H1 (cell line): ENCODE measurements around the gene GRHL3. TPM values are rescaled to one million over a fixed set of nuclear protein-coding genes. Genes with fewer than 3 reads are reported as not detected.
A peak's percentile ranks its signal among the peaks of the same experiment; 100 is the strongest.

Experiments used
- CTCF ChIA-PET: fragments of 300-600 bp; sonication (Branson Sonifier 250); formaldehyde crosslinking; loops from one replicate; lab custom pipeline; 2021; ENCODE audit not compliant: partially characterized antibody; lab: Charles Lee
- POLR2A ChIA-PET: fragments of 300-600 bp; sonication (Branson Sonifier 250); formaldehyde crosslinking; loops from one replicate; lab custom pipeline; 2021; ENCODE audit warnings: inconsistent platforms; ENCODE audit not compliant: partially characterized antibody; lab: Charles Lee
- DNase-seq, 2 experiments: peaks; one replicate each; pipeline versions ENCODE4 v3.0.0 to v3.0.0-alpha.2; 2010 to 2022; ENCODE audit warnings: low spot score in 2 of 2, low read depth in 1 of 2, mixed read lengths in 1 of 2
- FAIRE-seq: peaks from 2 replicates; lab custom pipeline; 2011; peaks lifted over from hg19 to GRCh38; lab: Jason Lieb, UNC
- H2AFZ ChIP-seq: 2 replicates; pipeline ENCODE4 v1.8.1; 2012; ENCODE audit warnings: low read length, inconsistent platforms
- H2AK5ac ChIP-seq: 2 replicates; pipeline ENCODE4 v1.6.1; 2013; ENCODE audit warnings: low read depth, low read length
- H2BK120ac ChIP-seq: replicated peaks from 2 replicates; pipeline ENCODE3; 2013; ENCODE audit warnings: low read depth, low read length, inconsistent platforms
- H2BK12ac ChIP-seq: 2 replicates; pipeline ENCODE4 v1.6.1; 2013; ENCODE audit warnings: low read depth, low read length
- H2BK15ac ChIP-seq: 2 replicates; pipeline ENCODE4 v1.6.1; 2013; ENCODE audit warnings: low read length
- H2BK20ac ChIP-seq: 2 replicates; pipeline ENCODE4 v1.6.1; 2013; ENCODE audit warnings: low read length
- H2BK5ac ChIP-seq: 2 replicates; pipeline ENCODE4 v1.6.1; 2013; ENCODE audit warnings: low read depth, low read length
- H3K14ac ChIP-seq: 2 replicates; pipeline ENCODE4 v1.6.1; 2013; ENCODE audit warnings: inconsistent platforms; ENCODE audit not compliant: insufficient read length
- H3K18ac ChIP-seq: 2 replicates; pipeline ENCODE4 v1.6.1; 2013; ENCODE audit warnings: low read length; ENCODE audit errors: extremely low read depth
- H3K23ac ChIP-seq: 2 replicates; pipeline ENCODE4 v1.6.1; 2013; ENCODE audit warnings: inconsistent platforms; ENCODE audit not compliant: insufficient read length
- H3K23me2 ChIP-seq: 2 replicates; pipeline ENCODE4 v1.6.1; 2013; ENCODE audit warnings: low read depth, low read length
- H3K27ac ChIP-seq: 2 replicates; pipeline ENCODE4 v1.6.1; 2011; ENCODE audit warnings: low read depth, low read length, inconsistent platforms
- H3K27me3 ChIP-seq, 4 experiments: replicated peaks in 1 of 4; 1 replicate in 1 of 4; 2 replicates in 3 of 4; pipeline versions ENCODE4 v1.6.1 to v1.8.1; 2011 to 2013; ENCODE audit warnings: low read length in 3 of 4, mild to moderate bottlenecking in 3 of 4, inconsistent platforms in 2 of 4, mixed read lengths in 2 of 4, moderate library complexity in 1 of 4; ENCODE audit not compliant: control insufficient read depth in 3 of 4, insufficient read depth in 3 of 4; ENCODE audit errors: extremely low read depth in 1 of 4
- H3K36me3 ChIP-seq, 4 experiments: 2 replicates each; pipeline versions ENCODE4 v1.6.1 to v1.8.1; 2011 to 2013; ENCODE audit warnings: mild to moderate bottlenecking in 4 of 4, low read length in 3 of 4, moderate library complexity in 2 of 4, control low read depth in 1 of 4, inconsistent platforms in 1 of 4; ENCODE audit not compliant: insufficient read depth in 4 of 4, control insufficient read depth in 2 of 4
- H3K4ac ChIP-seq: replicated peaks from 2 replicates; pipeline ENCODE3; 2013; ENCODE audit warnings: low read length, low read depth, mixed read lengths, inconsistent platforms; ENCODE audit not compliant: insufficient read length
- H3K4me1 ChIP-seq, 4 experiments: replicated peaks in 1 of 4; 1 replicate in 1 of 4; 2 replicates in 3 of 4; pipeline versions ENCODE4 v1.6.1 to v1.8.1; 2011 to 2013; ENCODE audit warnings: low read length in 3 of 4, inconsistent platforms in 2 of 4, mixed read lengths in 1 of 4; ENCODE audit not compliant: insufficient read depth in 4 of 4, control insufficient read depth in 3 of 4
- H3K4me2 ChIP-seq, 2 experiments: 2 replicates each; pipeline versions ENCODE4 v1.6.1 to v1.8.1; 2011 to 2013; ENCODE audit warnings: low read depth in 2 of 2, low read length in 2 of 2, control low read depth in 1 of 2, inconsistent platforms in 1 of 2, mild to moderate bottlenecking in 1 of 2; ENCODE audit not compliant: insufficient read depth in 1 of 2
- H3K4me3 ChIP-seq, 4 experiments: fragments of 200-600, 300-600 bp in 1 of 4; sonication (generic), shearing (Covaris generic), sonication (Bioruptor Twin) in 1 of 4; 2 replicates each; pipeline versions ENCODE4 v1.5.1 to v1.8.1; 2011 to 2016; ENCODE audit warnings: low read length in 4 of 4, low read depth in 3 of 4, control low read depth in 2 of 4, inconsistent platforms in 2 of 4, mild to moderate bottlenecking in 2 of 4, mixed read lengths in 1 of 4, moderate library complexity in 1 of 4; ENCODE audit not compliant: insufficient read depth in 2 of 4; ENCODE audit errors: extremely low read depth in 1 of 4
- H3K56ac ChIP-seq: replicated peaks from 2 replicates; pipeline ENCODE3; 2013; ENCODE audit warnings: low read depth, mild to moderate bottlenecking, mixed read lengths, low read length, inconsistent platforms; ENCODE audit not compliant: insufficient read length
- H3K79me1 ChIP-seq: 2 replicates; pipeline ENCODE4 v1.6.1; 2013; ENCODE audit warnings: low read depth, low read length, control low read depth
- H3K79me2 ChIP-seq, 2 experiments: 2 replicates each; pipeline versions ENCODE4 v1.6.1 to v1.8.1; 2012 to 2013; ENCODE audit warnings: low read length in 2 of 2, mild to moderate bottlenecking in 2 of 2, inconsistent platforms in 1 of 2; ENCODE audit not compliant: insufficient read depth in 2 of 2, control insufficient read depth in 1 of 2
- H3K9ac ChIP-seq, 4 experiments: replicated peaks in 1 of 4; 1 replicate in 1 of 4; 2 replicates in 3 of 4; pipeline versions ENCODE4 v1.6.1 to v1.8.1; 2011 to 2013; ENCODE audit warnings: low read depth in 3 of 4, low read length in 3 of 4, control low read depth in 2 of 4, mild to moderate bottlenecking in 2 of 4, moderate library complexity in 2 of 4, inconsistent platforms in 1 of 4; ENCODE audit errors: extremely low read depth in 1 of 4
- H3K9me3 ChIP-seq, 2 experiments: 2 replicates each; pipeline versions ENCODE4 v1.6.1 to v1.8.1; 2012 to 2013; ENCODE audit warnings: mild to moderate bottlenecking in 2 of 2, moderate library complexity in 2 of 2, control low read depth in 1 of 2, inconsistent platforms in 1 of 2, low read depth in 1 of 2, low read length in 1 of 2, mixed read lengths in 1 of 2; ENCODE audit not compliant: insufficient read depth in 2 of 2
- H4K20me1 ChIP-seq, 2 experiments: replicated peaks in 1 of 2; 2 replicates each; pipeline versions ENCODE3 to v1.8.1; 2011 to 2013; ENCODE audit warnings: inconsistent platforms in 2 of 2, low read length in 2 of 2, mild to moderate bottlenecking in 1 of 2; ENCODE audit not compliant: insufficient read depth in 2 of 2, control insufficient read depth in 1 of 2
- H4K5ac ChIP-seq: 2 replicates; pipeline ENCODE4 v1.6.1; 2013; ENCODE audit warnings: low read length, low read depth, mixed read lengths, inconsistent platforms; ENCODE audit not compliant: insufficient read length
- H4K8ac ChIP-seq: 2 replicates; pipeline ENCODE4 v1.8.0; 2013; ENCODE audit warnings: mild to moderate bottlenecking, moderate library complexity, low read length, inconsistent platforms; ENCODE audit not compliant: insufficient read depth; ENCODE audit errors: extremely low read depth
- H4K91ac ChIP-seq: replicated peaks from 2 replicates; pipeline ENCODE3; 2013; ENCODE audit warnings: low read length, mixed read lengths, inconsistent platforms; ENCODE audit not compliant: insufficient read length
- BRCA1 ChIP-seq: IDR thresholded peaks from 2 replicates; pipeline ENCODE4 v1.6.1; 2012; ENCODE audit warnings: low read depth, low read length, improper control_type of control experiment
- CBX5 ChIP-seq: fragments of 300-800, 300-1000 bp; sonication (generic); IDR thresholded peaks from 2 replicates; pipeline ENCODE4 v1.7.1; 2016; ENCODE audit warnings: antibody characterized with exemption, low read length, low read depth
- HDAC2 ChIP-seq, 2 experiments: fragments of 300-600 bp in 1 of 2; sonication (generic) in 1 of 2; IDR thresholded peaks; 2 replicates each; pipeline ENCODE4 v1.6.1; 2011 to 2012; ENCODE audit warnings: low read depth in 2 of 2, low read length in 2 of 2, mild to moderate bottlenecking in 2 of 2, moderate library complexity in 2 of 2, borderline replicate concordance in 1 of 2, inconsistent platforms in 1 of 2
- NANOG ChIP-seq: IDR thresholded peaks from 2 replicates; pipeline ENCODE4 v1.6.1; 2011; ENCODE audit warnings: low read length, low read depth, mild to moderate bottlenecking, inconsistent platforms; ENCODE audit not compliant: insufficient read depth, poor library complexity, severe bottlenecking
- NRF1 ChIP-seq: IDR thresholded peaks from 2 replicates; pipeline ENCODE4 v1.6.1; 2011; ENCODE audit warnings: mild to moderate bottlenecking, low read depth, low read length, improper control_type of control experiment
- SIX5 ChIP-seq: IDR thresholded peaks from 2 replicates; pipeline ENCODE4 v1.6.1; 2011; ENCODE audit warnings: mild to moderate bottlenecking, low read depth, low read length
- YY1 ChIP-seq: IDR thresholded peaks from 2 replicates; pipeline ENCODE4 v1.6.1; 2011; ENCODE audit warnings: low read depth, mild to moderate bottlenecking, low read length
- WGBS, 2 experiments: shearing (Covaris generic) in 1 of 2; methylation state at CpG; one replicate each; pipeline versions ENCODE4 v1.1.6 to v1.1.7; 2013 to 2015; ENCODE audit warnings: low lambda C conversion rate in 2 of 2, mixed read lengths in 2 of 2, inconsistent platforms in 1 of 2, low coverage in 1 of 2, missing lambda C conversion rate in 1 of 2; ENCODE audit not compliant: insufficient replicate concordance in 2 of 2, insufficient coverage in 1 of 2, insufficient read length in 1 of 2; ENCODE audit errors: extremely low coverage in 1 of 2, missing lambda C conversion rate in 1 of 2; 5-methylcytosine and 5-hydroxymethylcytosine counted together
- polyA plus RNA-seq, 7 experiments: library from polyadenylated mRNA; depleted of rRNA in 3 of 7; stranded (reverse) in 5 of 7; unstranded in 2 of 7; fragments of >200 nt in 5 of 7; fragments of 200-250 nt in 2 of 7; gene quantifications; 1 replicate in 5 of 7; 2 replicates in 1 of 7; 4 replicates in 1 of 7; pipeline versions ENCODE4 v1.2.1 to v1.2.3, GENCODE V29; 2011 to 2013; ENCODE audit warnings: missing spikeins in 2 of 7, mixed read lengths in 2 of 7
- total RNA-seq: library from RNA; stranded (reverse); fragmentation: NEBNext Ultra II Directional; extraction: Animal tissue kit (Norgen Biotek cat#: 25700); gene quantifications from 2 replicates; pipeline ENCODE4 v1.2.1, GENCODE V29; 2021

The GRHL3 gene
- total and polyA plus RNA-seq, 2 of the 8 experiments (the other 6 are each of a cell fraction or from before 2014, with no cell fraction given) = 0.80 to 1.8 TPM

DNA sequence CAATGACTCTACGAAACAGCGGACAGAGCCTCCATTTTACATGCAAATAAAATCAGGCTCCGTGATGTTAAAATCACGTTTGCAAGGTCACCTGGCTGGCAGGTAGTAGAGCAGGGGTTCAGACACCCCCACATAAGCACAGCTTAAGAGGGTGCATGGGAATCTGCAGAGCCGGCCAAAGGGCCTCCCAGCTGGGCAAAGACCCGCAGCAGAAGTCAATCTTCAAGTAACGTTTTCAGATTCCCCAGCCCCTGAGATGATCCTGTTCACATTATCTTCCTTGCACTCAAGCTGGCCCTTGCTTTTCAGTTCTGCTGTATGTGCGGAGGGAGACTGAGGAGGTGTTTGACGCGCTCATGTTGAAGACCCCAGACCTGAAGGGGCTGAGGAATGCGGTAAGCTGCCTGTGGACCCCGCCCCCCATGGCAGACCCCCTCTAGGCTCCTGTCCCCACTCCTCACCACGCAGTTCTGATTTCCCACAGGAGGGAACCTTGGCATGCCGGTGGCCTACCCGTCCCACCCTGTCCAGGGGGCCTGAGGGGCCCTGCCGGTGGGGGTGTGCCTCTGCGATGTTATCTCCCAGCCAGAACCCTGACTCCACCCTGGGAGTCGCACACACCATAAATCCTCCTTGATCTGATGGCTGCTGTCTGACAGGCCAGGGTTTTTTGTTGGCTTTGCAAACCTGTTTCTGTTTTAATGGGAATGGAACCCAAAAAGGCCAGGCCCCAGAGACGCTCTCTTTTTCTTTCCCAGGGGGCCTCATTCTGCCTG, 28.2 kb downstream of the GRHL3 start:
- CTCF ChIA-PET = interaction anchor here (0.6 to 4.0 kb wide), 7 partner anchors 9 to 291 kb away, joined by 3 to 27 read pairs (median 3); no protein-coding TSS in a partner anchor
- no peaks in the 10 kb centered on the region for H4K20me1 ChIP-seq
- H3K4me1 ChIP-seq = peaks cover 0 to 4% (median 2%) of the 10 kb centered on the region in 4 experiments; a peak in 4 of 7 replicates
- H3K4ac ChIP-seq = no peak overlapping the region
- H3K14ac ChIP-seq = no peak overlapping the region
- peak overlapping the region; percentile 81; the same call in 1 of the 2 replicates for H4K8ac ChIP-seq
- no peak overlapping the region for H2AK5ac ChIP-seq
- DNase-seq = no peak
- no peak overlapping the region for H2BK12ac ChIP-seq
- no peak overlapping the region for H2BK20ac ChIP-seq
- H3K18ac ChIP-seq = no peak overlapping the region
- H3K23ac ChIP-seq = no peak overlapping the region
- no peaks in the 10 kb centered on the region for H3K23me2 ChIP-seq
- no peaks in the 10 kb centered on the region for H3K79me2 ChIP-seq
- no peaks in the 10 kb centered on the region for H3K79me1 ChIP-seq
- WGBS, 2 experiments = 95% methylated on average over 18 of the region's 19 CpGs; no CpG with 5 or more reads in 1 of the 2 experiments
- POLR2A ChIA-PET = no interaction called here
- no peak overlapping the region for H2BK120ac ChIP-seq
- H3K4me3 ChIP-seq = no peak overlapping the region
- H3K27me3 ChIP-seq = 0 out of 7 replicates have a peak, but pooled peaks cover 0 to 2% (median 0%) of the 10 kb centered on the region in 4 experiments
- no peak overlapping the region for H2AFZ ChIP-seq
- no peak overlapping the region for H3K27ac ChIP-seq
- no peak overlapping the region for H3K56ac ChIP-seq
- H3K9me3 ChIP-seq = no peaks in the 10 kb centered on the region
- H3K36me3 ChIP-seq = no peaks in the 10 kb centered on the region; a peak in 1 of 8 replicates
- H2BK5ac ChIP-seq = no peak overlapping the region
- H4K91ac ChIP-seq = no peak overlapping the region
- TF ChIP-seq NANOG (no peak), NRF1 (no peak), YY1 (no peak), HDAC2 (IDR thresholded peaks at IDR 0.05; ENCODE audit: borderline replicate concordance in 1 of 2, low read depth in 2 of 2, low read length in 2 of 2) (no peak), CBX5 (no peak), BRCA1 (no peak), SIX5 (no peak)
- H4K5ac ChIP-seq = no peak overlapping the region
- no peak for FAIRE-seq
- H2BK15ac ChIP-seq = 0 out of 2 replicates have a peak overlapping the region, but pooled peaks have one; percentile 31
- no peak overlapping the region for H3K9ac ChIP-seq
- H3K4me2 ChIP-seq = no peak overlapping the region
